OCI-LY7 (cell line): Measurements from ENCODE around the gene EPHB1.

Source experiments
- CTCF ChIP-seq: fragments of 200-600 bp; sonication (generic); conservative IDR thresholded peaks from 2 replicates; pipeline ENCODE4 v1.5.1; 2014; ENCODE audit warnings: mild to moderate bottlenecking, antibody characterized with exemption, low read length, moderate library complexity, mixed read lengths
- EZH2phosphoT487 ChIP-seq: fragments of 200-600 bp; sonication (generic); IDR thresholded peaks from 2 replicates; pipeline ENCODE4 v1.6.1; 2018; ENCODE audit warnings: low read depth, borderline replicate concordance, mild to moderate bottlenecking, mixed run types, antibody characterized with exemption, low read length, moderate library complexity, mixed read lengths

DNA sequence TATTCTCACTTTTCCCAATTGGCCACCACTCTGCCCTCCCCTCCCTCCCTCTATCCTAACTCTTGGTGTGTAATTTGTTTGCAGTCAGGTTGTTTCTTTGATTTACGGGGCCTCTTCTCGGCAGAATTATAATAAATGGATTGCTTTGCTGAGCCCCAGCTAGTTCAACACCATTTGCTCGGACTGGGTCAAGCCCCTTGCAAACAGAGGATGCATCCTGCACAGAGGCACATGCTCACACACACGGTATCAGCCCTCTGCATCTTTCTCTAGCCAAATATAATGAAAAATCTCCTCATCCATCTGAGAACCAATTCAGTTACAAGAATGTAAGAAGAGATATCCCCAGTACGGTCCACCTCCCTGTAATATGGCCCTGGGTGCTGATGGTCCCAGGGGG, 97.7 kb downstream of the EPHB1 start:
- TF ChIP-seq CTCF: no peak
- no peak for TF ChIP-seq EZH2phosphoT487
